Psoas muscle (tissue), 8 donors: Measurements from ENCODE around the gene TMEM86B. TPM values are rescaled to one million over a fixed set of nuclear protein-coding genes. Genes with fewer than 3 reads are reported as not detected.

Source experiments
- ATAC-seq, 4 donors: fragments of 200-7000 bp; cut with Tn5 transposase; one replicate each; pipeline ENCODE4 v1.9.1; 2020; ENCODE audit warnings: moderate library complexity in 3 of 4, mild to moderate bottlenecking in 2 of 4
- DNase-seq, 2 donors: peaks; one replicate each; pipeline ENCODE4 v3.0.0-alpha.2; 2020
- H3K27ac ChIP-seq: fragments of 200-600 bp; one replicate; pipeline ENCODE4 v1.8.0; 2022
- H3K27me3 ChIP-seq, 3 donors: fragments of 200-600 bp in 1 of 3; one replicate each; pipeline versions ENCODE4 v1.6.1 to v1.8.0; 2013 to 2022; ENCODE audit warnings: low read length in 2 of 3, mild to moderate bottlenecking in 2 of 3, moderate library complexity in 1 of 3; ENCODE audit not compliant: insufficient read depth in 3 of 3
- H3K36me3 ChIP-seq, 2 donors: fragments of 200-600 bp in 1 of 2; one replicate each; pipeline versions ENCODE4 v1.6.1 to v1.8.0; 2013 to 2022; ENCODE audit warnings: low read depth in 1 of 2, mild to moderate bottlenecking in 1 of 2, moderate library complexity in 1 of 2; ENCODE audit not compliant: insufficient read depth in 1 of 2
- H3K4me1 ChIP-seq: fragments of 200-600 bp; one replicate; pipeline ENCODE4 v1.8.0; 2022
- H3K4me3 ChIP-seq: fragments of 200-600 bp; one replicate; pipeline ENCODE4 v1.8.0; 2022; ENCODE audit warnings: mild to moderate bottlenecking
- H3K9me3 ChIP-seq: fragments of 200-600 bp; one replicate; pipeline ENCODE4 v1.8.0; 2022
- WGBS, 3 donors: extraction: QIAGEN DNeasy Blood & Tissue Kit; methylation state at CpG; one replicate each; pipeline versions ENCODE4 v1.1.6 to v1.1.7; 2013; 5-methylcytosine and 5-hydroxymethylcytosine counted together
- intact Hi-C, 2 donors: fragments of 100-400 bp; cut with DNase I; formaldehyde crosslinking; loops; one replicate each; pipeline versions ENCODE4 v1.11.0 to v1.14.2; 2022
- polyA plus RNA-seq, 3 donors: library from polyadenylated mRNA; stranded (reverse); fragments of 200-250 nt; gene quantifications; one replicate each; pipeline ENCODE4 v1.2.3, GENCODE V29; 2013
- total RNA-seq, 4 donors: library from RNA; stranded (reverse); fragmentation: NEBNext Ultra II Directional in 2 of 4; extraction: Animal tissue kit (Norgen Biotek cat#: 25700) in 2 of 4; gene quantifications; one replicate each; pipeline versions ENCODE4 v1.2.1 to v1.2.4, GENCODE V29; 2021 to 2023
- TF ChIP-seq, protein P1 (sequence below): fragments of 200-600 bp; IDR thresholded peaks from one replicate; pipeline ENCODE4 v1.8.0; 2022; ENCODE audit warnings: antibody characterized with exemption
- donor health status: healthy with polysubstance abuse.
- donor health status: DM: no; HTN: no; CAD: no; lungs with moderate emphysema.
- donor health status: Bipolar disorder and iron deficiency.
- donor health status: healthy.
- donor health status: DM: yes; HTN: yes; CAD: no.
- donor health status: DM: no; HTN: no; CAD: no.
- donor health status: DM: no; HTN: no; CAD: no.
- donor health status: DM: yes; HTN: yes; CAD: no.

The TMEM86B gene
- total and polyA plus RNA-seq, 7 donors = 0.68 to 2.4 (median 2.1) TPM

DNA sequence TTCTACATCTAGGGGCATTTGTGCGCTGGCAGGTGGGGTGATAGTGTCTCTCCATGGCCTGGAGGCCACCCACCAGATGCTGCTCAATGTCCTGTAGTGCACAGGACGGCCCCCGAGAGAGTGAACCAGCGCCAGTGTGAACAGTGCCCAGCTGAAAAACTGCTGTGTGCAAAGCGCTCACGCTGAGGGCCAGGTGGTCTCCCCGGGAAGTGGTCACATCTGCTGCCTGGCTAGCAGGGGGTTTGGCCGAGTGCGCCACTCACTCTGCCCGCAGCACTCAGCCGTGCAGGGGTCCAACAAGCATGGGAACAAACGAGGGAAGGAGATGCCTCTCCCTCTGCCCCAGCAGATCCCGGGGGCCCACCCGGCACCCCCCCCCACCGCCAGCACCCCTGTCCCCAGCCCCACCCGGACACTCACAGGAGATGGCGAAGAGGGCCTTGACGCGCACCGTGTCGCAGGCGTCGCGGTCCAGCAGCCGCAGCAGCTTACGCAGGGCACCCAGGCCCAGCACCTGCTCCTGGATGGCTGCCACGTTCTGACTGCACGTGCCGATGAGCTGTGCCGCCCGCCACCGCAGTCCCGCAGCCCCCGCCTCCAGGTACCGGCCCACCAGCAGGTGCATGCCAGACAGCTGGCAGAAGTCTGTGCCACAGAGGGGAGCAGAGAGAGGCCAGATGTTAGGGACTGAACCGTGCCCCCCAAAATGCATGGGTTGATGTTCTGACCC lies 45.6 kb upstream of the TMEM86B start:
- peaks cover 3% of the 10 kb centered on the region for H3K4me1 ChIP-seq
- ATAC-seq (no peak), DNase-seq (no peak)
- 87 to 88% (median 87%) methylated on average over 34 to 36 of the region's 36 CpGs for WGBS, 3 donors
- H3K9me3 ChIP-seq = no peaks in the 10 kb centered on the region
- H3K4me3 ChIP-seq = no peak overlapping the region
- intact Hi-C loops = no loop called here
- H3K27me3 ChIP-seq = no peaks in the 10 kb centered on the region
- no peak overlapping the region for H3K27ac ChIP-seq
- TF ChIP-seq, protein P1, sequence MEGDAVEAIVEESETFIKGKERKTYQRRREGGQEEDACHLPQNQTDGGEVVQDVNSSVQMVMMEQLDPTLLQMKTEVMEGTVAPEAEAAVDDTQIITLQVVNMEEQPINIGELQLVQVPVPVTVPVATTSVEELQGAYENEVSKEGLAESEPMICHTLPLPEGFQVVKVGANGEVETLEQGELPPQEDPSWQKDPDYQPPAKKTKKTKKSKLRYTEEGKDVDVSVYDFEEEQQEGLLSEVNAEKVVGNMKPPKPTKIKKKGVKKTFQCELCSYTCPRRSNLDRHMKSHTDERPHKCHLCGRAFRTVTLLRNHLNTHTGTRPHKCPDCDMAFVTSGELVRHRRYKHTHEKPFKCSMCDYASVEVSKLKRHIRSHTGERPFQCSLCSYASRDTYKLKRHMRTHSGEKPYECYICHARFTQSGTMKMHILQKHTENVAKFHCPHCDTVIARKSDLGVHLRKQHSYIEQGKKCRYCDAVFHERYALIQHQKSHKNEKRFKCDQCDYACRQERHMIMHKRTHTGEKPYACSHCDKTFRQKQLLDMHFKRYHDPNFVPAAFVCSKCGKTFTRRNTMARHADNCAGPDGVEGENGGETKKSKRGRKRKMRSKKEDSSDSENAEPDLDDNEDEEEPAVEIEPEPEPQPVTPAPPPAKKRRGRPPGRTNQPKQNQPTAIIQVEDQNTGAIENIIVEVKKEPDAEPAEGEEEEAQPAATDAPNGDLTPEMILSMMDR = no peak
- peaks cover 8 to 79% of the 10 kb centered on the region in 2 donors for H3K36me3 ChIP-seq

DNA sequence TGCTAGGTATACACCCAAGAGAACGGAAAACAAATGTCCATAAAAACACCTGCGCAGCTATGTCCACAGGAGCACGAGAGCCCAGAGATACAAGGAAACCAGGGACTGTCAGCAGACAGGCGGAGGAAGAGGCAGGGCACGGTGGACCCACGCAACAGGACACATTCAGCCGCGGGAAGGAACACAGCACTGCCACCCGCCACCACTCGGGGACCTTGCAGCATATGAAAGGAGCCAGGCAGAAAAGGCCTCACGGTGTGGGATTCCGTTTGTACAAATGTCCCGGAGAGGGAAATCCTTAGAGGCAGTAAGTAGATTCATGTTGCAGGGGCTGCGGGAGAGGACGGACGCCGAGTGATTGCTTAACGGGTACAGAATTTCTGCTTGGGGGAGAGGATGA lies 43.6 kb upstream of the TMEM86B start:
- peaks cover 8 to 67% of the 10 kb centered on the region in 2 donors for H3K36me3 ChIP-seq
- DNase-seq = no peak
- intact Hi-C loops = no loop called here

DNA sequence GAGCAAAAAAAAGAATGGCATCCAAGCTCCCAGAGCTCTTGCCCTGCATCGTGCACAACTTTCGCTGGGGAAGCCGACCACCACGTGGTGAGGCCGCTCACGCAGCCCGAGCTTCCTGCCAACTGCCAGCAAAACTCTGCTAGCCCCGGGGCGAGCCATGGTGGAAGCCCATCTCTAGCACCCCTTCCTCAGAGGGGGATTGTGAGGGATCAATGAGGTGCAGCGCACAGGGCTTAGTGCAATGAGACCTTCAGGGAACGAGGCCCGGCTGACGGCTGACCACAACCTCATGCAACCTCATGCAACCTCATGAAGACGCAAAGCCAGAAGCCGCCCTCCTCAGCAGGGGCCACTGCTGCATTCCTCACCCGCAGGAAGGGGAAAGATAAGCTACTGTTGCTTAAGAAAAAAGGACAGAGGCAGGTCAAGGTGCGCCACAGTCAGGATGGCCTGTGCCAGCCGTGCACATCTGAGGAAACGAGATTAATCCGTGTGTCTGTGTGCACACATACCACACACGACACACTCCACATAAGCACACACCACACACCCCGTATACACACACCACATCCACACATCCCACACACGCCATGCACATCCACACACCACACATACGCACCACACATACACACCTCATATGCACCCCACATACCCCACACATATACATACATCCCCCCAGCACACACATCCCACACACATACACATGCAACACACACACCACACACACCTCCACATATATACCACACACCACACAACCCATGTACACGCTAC lies 41.8 kb upstream of the TMEM86B start:
- TF ChIP-seq, protein P1 = no peak
- DNase-seq = no peak
- WGBS, 3 donors = 90 to 93% (median 92%) methylated on average over 25 of the region's 25 CpGs
- H3K27ac ChIP-seq = no peak overlapping the region
- no peaks in the 10 kb centered on the region for H3K9me3 ChIP-seq
- H3K4me3 ChIP-seq = no peak overlapping the region
- H3K4me1 ChIP-seq = no peaks in the 10 kb centered on the region
- no peaks in the 10 kb centered on the region for H3K27me3 ChIP-seq
- intact Hi-C loops = no loop called here
- peaks cover 8 to 52% of the 10 kb centered on the region in 2 donors for H3K36me3 ChIP-seq
- no peak for ATAC-seq

More for the DNA sequence above, 43.6 kb upstream of the TMEM86B start:
- Histone ChIP-seq H3K4me3 (no peak overlapping the region), H3K9me3 (no peaks in the 10 kb centered on the region), H3K27ac (no peak overlapping the region), H3K27me3 (no peaks in the 10 kb centered on the region), H3K4me1 (no peaks in the 10 kb centered on the region)
- 93 to 94% (median 93%) methylated on average over 18 of the region's 18 CpGs for WGBS, 3 donors
- no peak for ATAC-seq
- TF ChIP-seq, protein P1 = no peak

DNA sequence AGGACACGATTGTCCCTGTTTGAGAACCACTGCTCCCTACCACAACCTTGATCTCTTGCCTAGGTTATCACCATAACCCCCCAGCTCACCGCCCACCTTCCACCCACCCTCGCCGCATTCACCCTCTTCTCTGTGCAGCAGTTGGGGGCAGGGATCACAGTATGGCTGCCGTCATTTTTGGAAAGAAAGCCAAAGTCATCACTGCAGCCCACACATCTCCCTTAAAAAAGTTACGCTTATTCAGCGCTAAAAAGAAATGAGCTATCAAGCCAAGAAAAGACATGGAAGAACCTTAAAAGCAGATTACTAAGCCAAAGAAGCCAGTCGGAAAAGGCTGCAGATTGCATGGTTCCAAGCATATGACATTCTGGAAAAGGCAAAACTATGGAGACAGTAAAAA lies 40.7 kb upstream of the TMEM86B start:
- H3K27me3 ChIP-seq = no peaks in the 10 kb centered on the region
- no peak for ATAC-seq
- intact Hi-C loops = no loop called here
- TF ChIP-seq, protein P1 = no peak
- H3K36me3 ChIP-seq = peaks cover 8 to 45% of the 10 kb centered on the region in 2 donors
- no peak overlapping the region for H3K27ac ChIP-seq
- no peak overlapping the region for H3K4me3 ChIP-seq
- no peak for DNase-seq
- 90 to 94% (median 92%) methylated on average over 8 of the region's 8 CpGs for WGBS, 3 donors
- H3K4me1 ChIP-seq = no peaks in the 10 kb centered on the region
- no peaks in the 10 kb centered on the region for H3K9me3 ChIP-seq
